Activated T-cell treated with anti-CD3 and anti-CD28 coated beads, Interleukin-2, amount 50 U/mL, for 4 hours (primary cell): Measurements from ENCODE around the gene YBEY. TPM values are rescaled to one million over a fixed set of nuclear protein-coding genes. Genes with fewer than 3 reads are reported as not detected.

ENCODE experiments used
- ATAC-seq, 2 donors: fragments of 200-7000 bp; cut with Tn5 transposase; one replicate each; pipeline ENCODE4 v1.10.0; 2021
- DNase-seq: peaks from one replicate; pipeline ENCODE4 v3.0.0-alpha.2; 2020
- H3K27me3 Mint-ChIP-seq: one replicate; pipeline ENCODE4 v1.8.0; 2021; ENCODE audit warnings: low read depth, mixed read lengths
- H3K36me3 Mint-ChIP-seq: one replicate; pipeline ENCODE4 v1.8.0; 2022; ENCODE audit warnings: mixed read lengths; ENCODE audit not compliant: insufficient read depth
- H3K4me1 Mint-ChIP-seq: one replicate; pipeline ENCODE4 v1.8.0; 2021; ENCODE audit warnings: low read depth, mixed read lengths
- H3K4me3 Mint-ChIP-seq: one replicate; pipeline ENCODE4 v1.8.0; 2021; ENCODE audit warnings: mild to moderate bottlenecking, moderate library complexity, mixed read lengths
- H3K9me3 Mint-ChIP-seq: one replicate; pipeline ENCODE4 v1.8.0; 2021; ENCODE audit warnings: mixed read lengths
- total RNA-seq, 3 donors: library from RNA; stranded (reverse); gene quantifications; one replicate each; pipeline ENCODE4 v1.2.1, GENCODE V29; 2021

The YBEY gene
- total RNA-seq, 3 donors from 2014 or later, result 20.5 to 21.8 (median 20.9) TPM

- Mint-ChIP-seq H3K4me1 (peaks cover 49% of the 10 kb centered on the region), H3K36me3 (peaks cover 24% of the 10 kb centered on the region), H3K4me3 (peak overlapping the region; percentile 69), H3K9me3 (no peaks in the 10 kb centered on the region), H3K27me3 (no peaks in the 10 kb centered on the region)
- DNase-seq (no peak), ATAC-seq (no peak)
Observed at GRCh38 chr21:46284077-46284644, 2.0 kb upstream of the YBEY start.

GRCh38 chr21:46284733-46285132 is 1.4 kb upstream of the YBEY start:
- Mint-ChIP-seq H3K36me3 (peaks cover 20% of the 10 kb centered on the region), H3K27me3 (no peaks in the 10 kb centered on the region), H3K9me3 (no peaks in the 10 kb centered on the region), H3K4me1 (peaks cover 51% of the 10 kb centered on the region), H3K4me3 (peak overlapping the region; percentile 98)
- ATAC-seq (no peak), DNase-seq (no peak)

GRCh38 chr21:46285206-46285661 is 908 bp upstream of the YBEY start, which contains the start of gene MCM3AP:
Gene MCM3AP (minus strand): TSS chr21:46285611. CDS start chr21:46285286, 325 bp downstream.
- DNase-seq (no peak), ATAC-seq (no peak)
- peak within 1 kb of the TSS; percentile 98 for H3K4me3 Mint-ChIP-seq
- peaks cover 53% of the 10 kb centered on the region for H3K4me1 Mint-ChIP-seq
- peaks cover 16% of the 10 kb centered on the region for H3K36me3 Mint-ChIP-seq
- no peaks in the 10 kb centered on the region for H3K9me3 Mint-ChIP-seq
- no peaks in the 10 kb centered on the region for H3K27me3 Mint-ChIP-seq

GRCh38 chr21:46286648-46287002 is 483 bp downstream of the YBEY start:
- ATAC-seq (peak; percentile 15 to 24), DNase-seq (no peak)
- Mint-ChIP-seq H3K4me3 (peak overlapping the region; percentile 98), H3K27me3 (no peaks in the 10 kb centered on the region), H3K36me3 (peaks cover 18% of the 10 kb centered on the region), H3K9me3 (no peaks in the 10 kb centered on the region), H3K4me1 (peaks cover 50% of the 10 kb centered on the region)

GRCh38 chr21:46287541-46287940 is 1.4 kb downstream of the YBEY start:
- DNase-seq, result no peak
- Mint-ChIP-seq H3K9me3 (no peaks in the 10 kb centered on the region), H3K4me3 (no peak overlapping the region), H3K27me3 (no peaks in the 10 kb centered on the region), H3K36me3 (peaks cover 20% of the 10 kb centered on the region), H3K4me1 (peaks cover 47% of the 10 kb centered on the region)
- no peak for ATAC-seq

- ATAC-seq (no peak), DNase-seq (no peak)
- Mint-ChIP-seq H3K9me3 (no peaks in the 10 kb centered on the region), H3K4me3 (no peak overlapping the region), H3K27me3 (no peaks in the 10 kb centered on the region), H3K36me3 (peaks cover 8% of the 10 kb centered on the region), H3K4me1 (peaks cover 29% of the 10 kb centered on the region)
Observed at GRCh38 chr21:46289655-46290179, 3.6 kb downstream of the YBEY start.

- peaks cover 23% of the 10 kb centered on the region for H3K4me1 Mint-ChIP-seq
- ATAC-seq (no peak), DNase-seq (no peak)
- no peaks in the 10 kb centered on the region for H3K9me3 Mint-ChIP-seq
- peaks cover 8% of the 10 kb centered on the region for H3K36me3 Mint-ChIP-seq
- H3K4me3 Mint-ChIP-seq, result no peak overlapping the region
- H3K27me3 Mint-ChIP-seq, result peaks cover 3% of the 10 kb centered on the region
Observed at GRCh38 chr21:46291561-46291960, 5.4 kb downstream of the YBEY start.

- peaks cover 7% of the 10 kb centered on the region for H3K27me3 Mint-ChIP-seq
- no peaks in the 10 kb centered on the region for H3K9me3 Mint-ChIP-seq
- peaks cover 14% of the 10 kb centered on the region for H3K4me1 Mint-ChIP-seq
- ATAC-seq, result no peak
- no peak for DNase-seq
- H3K36me3 Mint-ChIP-seq, result peaks cover 7% of the 10 kb centered on the region
- no peak overlapping the region for H3K4me3 Mint-ChIP-seq
Observed at GRCh38 chr21:46294647-46295176, 8.6 kb downstream of the YBEY start.

- Mint-ChIP-seq H3K4me1 (peaks cover 10% of the 10 kb centered on the region), H3K9me3 (no peaks in the 10 kb centered on the region), H3K36me3 (peaks cover 6% of the 10 kb centered on the region), H3K4me3 (no peak overlapping the region), H3K27me3 (peaks cover 7% of the 10 kb centered on the region)
- DNase-seq, result no peak
- no peak for ATAC-seq
Observed at GRCh38 chr21:46295177-46295770, 9.1 kb downstream of the YBEY start.

- Mint-ChIP-seq H3K36me3 (peaks cover 4% of the 10 kb centered on the region), H3K4me3 (peak overlapping the region; percentile 46), H3K9me3 (no peaks in the 10 kb centered on the region), H3K4me1 (peaks cover 8% of the 10 kb centered on the region), H3K27me3 (peaks cover 7% of the 10 kb centered on the region)
- ATAC-seq (peak; percentile 54 to 65), DNase-seq (peak; percentile 47)
Observed at GRCh38 chr21:46295996-46296752, 10.0 kb downstream of the YBEY start.

GRCh38 chr21:46297338-46298271 is 11.5 kb downstream of the YBEY start:
- Mint-ChIP-seq H3K4me3 (peak overlapping the region; percentile 62), H3K9me3 (no peaks in the 10 kb centered on the region), H3K4me1 (peaks cover 7% of the 10 kb centered on the region), H3K36me3 (no peaks in the 10 kb centered on the region), H3K27me3 (peaks cover 7% of the 10 kb centered on the region)
- ATAC-seq (peak; percentile 42 to 44), DNase-seq (no peak)

- ATAC-seq (no peak), DNase-seq (no peak)
- H3K4me1 Mint-ChIP-seq, result peaks cover 7% of the 10 kb centered on the region
- H3K36me3 Mint-ChIP-seq, result no peaks in the 10 kb centered on the region
- peaks cover 7% of the 10 kb centered on the region for H3K27me3 Mint-ChIP-seq
- H3K9me3 Mint-ChIP-seq, result no peaks in the 10 kb centered on the region
- no peak overlapping the region for H3K4me3 Mint-ChIP-seq
Observed at GRCh38 chr21:46299167-46299566, 13.0 kb downstream of the YBEY start.

GRCh38 chr21:46301759-46302158 is 15.6 kb downstream of the YBEY start:
- Mint-ChIP-seq H3K4me1 (peaks cover 3% of the 10 kb centered on the region), H3K27me3 (peaks cover 2% of the 10 kb centered on the region), H3K9me3 (no peaks in the 10 kb centered on the region), H3K36me3 (peaks cover 4% of the 10 kb centered on the region), H3K4me3 (no peak overlapping the region)
- DNase-seq, result no peak
- ATAC-seq, result no peak
